ENCODE data around the gene GTF3C4. TPM values are rescaled to one million over a fixed set of nuclear protein-coding genes. Genes with fewer than 3 reads are reported as not detected.
A peak's percentile ranks its signal among the peaks of the same experiment; 100 is the strongest.

GTF3C4 gene
- total RNA-seq, 1 experiment from 2014 or later, result 40.8 TPM

DNA sequence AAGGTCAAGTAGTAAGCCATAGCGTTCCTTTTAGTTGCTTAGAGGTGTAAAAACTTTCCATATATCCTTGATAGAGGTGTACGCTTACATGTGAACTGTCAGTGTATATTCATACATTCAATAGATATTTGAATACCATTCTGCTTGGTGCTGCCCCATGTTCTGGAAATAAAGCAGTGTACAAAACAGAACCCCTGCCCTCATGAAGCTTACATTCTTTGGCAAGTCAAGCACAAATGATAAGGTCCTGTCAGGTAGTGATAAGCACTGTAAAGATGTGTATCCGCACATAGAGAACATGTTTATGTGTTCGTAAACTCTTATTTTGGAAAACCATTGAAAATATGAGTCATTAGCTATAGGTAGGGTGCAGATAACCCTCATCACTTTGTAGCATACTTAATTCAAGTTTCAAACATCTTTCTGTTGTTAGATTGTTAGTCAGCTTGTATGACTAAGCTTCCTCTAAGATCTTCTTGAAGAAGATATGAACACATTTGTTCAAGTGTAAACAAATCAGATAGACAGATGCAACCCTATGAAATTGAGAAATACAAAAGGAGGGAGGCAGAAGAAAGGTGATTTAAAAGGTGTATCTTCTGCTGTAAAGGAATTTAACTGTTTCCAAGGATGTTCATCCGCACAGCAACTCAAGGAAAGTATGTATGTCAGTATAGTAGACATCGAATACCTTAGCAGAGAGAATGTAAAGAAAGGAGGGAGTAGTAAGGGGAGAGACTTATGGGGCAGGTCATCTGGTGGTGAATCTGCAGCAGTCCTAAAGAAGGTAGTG lies 1.6 kb downstream of the GTF3C4 start:
- DNase-seq (ENCODE audit: low spot score), result no peak
- BruUV-seq (replicated peaks), result no TSS peak

DNA sequence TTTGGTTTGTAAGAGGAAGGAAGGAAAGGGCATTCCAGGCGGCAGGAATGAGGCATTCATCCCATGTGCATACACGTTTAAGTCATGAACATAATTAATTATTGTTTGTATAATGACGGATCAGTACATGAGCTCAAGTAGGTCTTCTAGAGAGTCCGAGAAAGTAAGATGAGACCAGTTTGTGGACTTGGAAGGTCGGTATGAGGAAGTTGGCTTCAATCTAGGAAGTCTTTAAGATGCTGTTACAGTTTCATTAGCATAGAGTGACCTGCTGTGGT lies 2.1 kb downstream of the GTF3C4 start:
- Histone ChIP-seq H3K4me3 (ENCODE audit: low read depth, low read length, poor library complexity, severe bottlenecking) (no peak overlapping the region), H3K4me1 (ENCODE audit: insufficient read depth, low read length, poor library complexity, severe bottlenecking) (peaks cover 7% of the 10 kb centered on the region), H3K36me3 (ENCODE audit: insufficient read depth, low read length, poor library complexity, severe bottlenecking) (no peaks in the 10 kb centered on the region), H3K27me3 (replicated peaks; ENCODE audit: insufficient read depth, low read depth, low read length, poor library complexity) (no peaks in the 10 kb centered on the region), H3K9me3 (ENCODE audit: low read depth, low read length, poor library complexity, severe bottlenecking) (no peaks in the 10 kb centered on the region), H3K27ac (ENCODE audit: low read depth, low read length, poor library complexity, severe bottlenecking) (no peak overlapping the region)
- POLR2A ChIA-PET (ENCODE audit: low non-redundant PET), result interaction anchor here (0.6 kb wide), 1 partner anchor 61 kb away, joined by 3 read pairs; no protein-coding TSS in a partner anchor
- intact Hi-C loops (cut with micrococcal nuclease; ENCODE audit: unreplicated experiment), result no loop called here
- CTCF ChIA-PET, result no interaction called here
- BruUV-seq (replicated peaks), result no TSS peak
- TF ChIP-seq EZH2 (IDR thresholded peaks at IDR 0.05; ENCODE audit: borderline replicate concordance, low read depth, low read length, poor library complexity, severe bottlenecking), result no peak
- TF ChIP-seq, protein P1, sequence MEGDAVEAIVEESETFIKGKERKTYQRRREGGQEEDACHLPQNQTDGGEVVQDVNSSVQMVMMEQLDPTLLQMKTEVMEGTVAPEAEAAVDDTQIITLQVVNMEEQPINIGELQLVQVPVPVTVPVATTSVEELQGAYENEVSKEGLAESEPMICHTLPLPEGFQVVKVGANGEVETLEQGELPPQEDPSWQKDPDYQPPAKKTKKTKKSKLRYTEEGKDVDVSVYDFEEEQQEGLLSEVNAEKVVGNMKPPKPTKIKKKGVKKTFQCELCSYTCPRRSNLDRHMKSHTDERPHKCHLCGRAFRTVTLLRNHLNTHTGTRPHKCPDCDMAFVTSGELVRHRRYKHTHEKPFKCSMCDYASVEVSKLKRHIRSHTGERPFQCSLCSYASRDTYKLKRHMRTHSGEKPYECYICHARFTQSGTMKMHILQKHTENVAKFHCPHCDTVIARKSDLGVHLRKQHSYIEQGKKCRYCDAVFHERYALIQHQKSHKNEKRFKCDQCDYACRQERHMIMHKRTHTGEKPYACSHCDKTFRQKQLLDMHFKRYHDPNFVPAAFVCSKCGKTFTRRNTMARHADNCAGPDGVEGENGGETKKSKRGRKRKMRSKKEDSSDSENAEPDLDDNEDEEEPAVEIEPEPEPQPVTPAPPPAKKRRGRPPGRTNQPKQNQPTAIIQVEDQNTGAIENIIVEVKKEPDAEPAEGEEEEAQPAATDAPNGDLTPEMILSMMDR (conservative IDR thresholded peaks at IDR 0.05; ENCODE audit: low read depth, low read length), result no peak
- DNase-seq (ENCODE audit: low spot score), result no peak

More for the DNA sequence above, 1.6 kb downstream of the GTF3C4 start:
- ChIA-PET POLR2A (ENCODE audit: low non-redundant PET) (interaction anchor here (0.6 kb wide), 1 partner anchor 60 kb away, joined by 3 read pairs; no protein-coding TSS in a partner anchor), CTCF (no interaction called here)
- Histone ChIP-seq H3K36me3 (ENCODE audit: insufficient read depth, low read length, poor library complexity, severe bottlenecking) (no peaks in the 10 kb centered on the region), H3K9me3 (ENCODE audit: low read depth, low read length, poor library complexity, severe bottlenecking) (no peaks in the 10 kb centered on the region), H3K27ac (ENCODE audit: low read depth, low read length, poor library complexity, severe bottlenecking) (peak overlapping the region; percentile 98), H3K4me3 (ENCODE audit: low read depth, low read length, poor library complexity, severe bottlenecking) (peak overlapping the region; percentile 70), H3K4me1 (ENCODE audit: insufficient read depth, low read length, poor library complexity, severe bottlenecking) (peaks cover 7% of the 10 kb centered on the region), H3K27me3 (replicated peaks; ENCODE audit: insufficient read depth, low read depth, low read length, poor library complexity) (no peaks in the 10 kb centered on the region)
- TF ChIP-seq, protein P1 (conservative IDR thresholded peaks at IDR 0.05; ENCODE audit: low read depth, low read length), result no peak
- no peak for TF ChIP-seq EZH2 (IDR thresholded peaks at IDR 0.05; ENCODE audit: borderline replicate concordance, low read depth, low read length, poor library complexity, severe bottlenecking)
- intact Hi-C loops (cut with micrococcal nuclease; ENCODE audit: unreplicated experiment), result no loop called here

DNA sequence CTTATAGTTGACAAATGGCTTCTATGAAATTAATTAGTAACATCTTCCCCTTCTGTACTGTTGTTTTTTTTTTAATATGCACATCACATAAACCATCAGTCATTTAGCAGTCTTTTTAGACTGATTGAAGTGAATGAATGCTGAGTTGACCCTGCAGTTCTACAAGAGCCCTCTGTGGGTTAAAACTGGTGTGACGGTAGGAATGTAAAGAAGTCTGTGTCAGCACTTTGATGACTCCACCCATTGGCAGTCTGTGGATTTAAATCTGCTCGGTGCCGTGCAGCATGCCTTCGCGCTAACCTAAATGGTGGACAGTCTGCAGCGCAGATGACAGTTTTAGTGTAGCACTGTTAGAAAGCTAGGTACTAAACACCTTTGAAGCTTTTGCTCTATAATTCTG lies 3.1 kb downstream of the GTF3C4 start:
- peak; percentile 76 for DNase-seq (ENCODE audit: low spot score)
- Histone ChIP-seq H3K4me3 (ENCODE audit: low read depth, low read length, poor library complexity, severe bottlenecking) (no peak overlapping the region), H3K4me1 (ENCODE audit: insufficient read depth, low read length, poor library complexity, severe bottlenecking) (peaks cover 7% of the 10 kb centered on the region), H3K36me3 (ENCODE audit: insufficient read depth, low read length, poor library complexity, severe bottlenecking) (peaks cover 6% of the 10 kb centered on the region), H3K27me3 (replicated peaks; ENCODE audit: insufficient read depth, low read depth, low read length, poor library complexity) (no peaks in the 10 kb centered on the region), H3K9me3 (ENCODE audit: low read depth, low read length, poor library complexity, severe bottlenecking) (no peaks in the 10 kb centered on the region), H3K27ac (ENCODE audit: low read depth, low read length, poor library complexity, severe bottlenecking) (no peak overlapping the region)
- ChIA-PET CTCF (no interaction called here), POLR2A (ENCODE audit: low non-redundant PET) (no interaction called here)
- BruUV-seq (replicated peaks), result no TSS peak
- TF ChIP-seq EZH2 (IDR thresholded peaks at IDR 0.05; ENCODE audit: borderline replicate concordance, low read depth, low read length, poor library complexity, severe bottlenecking), result no peak
- TF ChIP-seq, protein P1 (conservative IDR thresholded peaks at IDR 0.05; ENCODE audit: low read depth, low read length), result peak; percentile 28; the same call in 1 of the 2 replicates
- intact Hi-C loops (cut with micrococcal nuclease; ENCODE audit: unreplicated experiment), result no loop called here

All from A673 (cell line).